Dedifferentiated amniotic fluid mesenchymal stem cell (primary cell): Measurements from ENCODE around the gene BCL2.

Experiments
- DNase-seq: peaks from one replicate; pipeline ENCODE4 v3.0.0-alpha.2; 2016; ENCODE audit errors: extremely low spot score

Gene BCL2

GRCh38 chr18:63326011-63326410 lies 6.4 kb upstream of the BCL2 start:
- no peak for DNase-seq

- DNase-seq = no peak
These were observed 5.6 kb upstream of the BCL2 start for GRCh38 chr18:63325086-63325686.

GRCh38 chr18:63322908-63323634 lies 3.5 kb upstream of the BCL2 start:
- DNase-seq = peak; percentile 67

- DNase-seq = no peak
These were observed 2.6 kb upstream of the BCL2 start for GRCh38 chr18:63322206-63322605.

- no peak for DNase-seq
These were observed 1.7 kb upstream of the BCL2 start for GRCh38 chr18:63321291-63321690.

GRCh38 chr18:63320975-63321265 lies 1.4 kb upstream of the BCL2 start:
- no peak for DNase-seq

- DNase-seq = peak; percentile 63
These were observed 780 bp upstream of the BCL2 start for GRCh38 chr18:63320123-63320974.

- DNase-seq = no peak
These were observed 633 bp downstream of the BCL2 start for GRCh38 chr18:63318889-63319382.

- no peak for DNase-seq
These were observed 1.3 kb downstream of the BCL2 start for GRCh38 chr18:63317982-63318888.

- DNase-seq = no peak
These were observed 2.0 kb downstream of the BCL2 start for GRCh38 chr18:63317556-63317946.

- no peak for DNase-seq
These were observed 2.7 kb downstream of the BCL2 start for GRCh38 chr18:63316612-63317555.

GRCh38 chr18:63315876-63316275 lies 3.7 kb downstream of the BCL2 start:
- no peak for DNase-seq

GRCh38 chr18:63315131-63315662 lies 4.4 kb downstream of the BCL2 start:
- no peak for DNase-seq

- no peak for DNase-seq
These were observed 5.3 kb downstream of the BCL2 start for GRCh38 chr18:63314062-63314790.

GRCh38 chr18:63313396-63313917 lies 6.1 kb downstream of the BCL2 start:
- no peak for DNase-seq

GRCh38 chr18:63312737-63313395 lies 6.7 kb downstream of the BCL2 start:
- no peak for DNase-seq

- no peak for DNase-seq
These were observed 7.6 kb downstream of the BCL2 start for GRCh38 chr18:63312019-63312409.

- DNase-seq = no peak
These were observed 8.2 kb downstream of the BCL2 start for GRCh38 chr18:63311118-63312018.
